ENCODE measurements around the gene KCNJ5. TPM values are rescaled to one million over a fixed set of nuclear protein-coding genes. Genes with fewer than 3 reads are reported as not detected.

KCNJ5 gene
- total RNA-seq, 2 experiments from 2014 or later, result not detected

DNA sequence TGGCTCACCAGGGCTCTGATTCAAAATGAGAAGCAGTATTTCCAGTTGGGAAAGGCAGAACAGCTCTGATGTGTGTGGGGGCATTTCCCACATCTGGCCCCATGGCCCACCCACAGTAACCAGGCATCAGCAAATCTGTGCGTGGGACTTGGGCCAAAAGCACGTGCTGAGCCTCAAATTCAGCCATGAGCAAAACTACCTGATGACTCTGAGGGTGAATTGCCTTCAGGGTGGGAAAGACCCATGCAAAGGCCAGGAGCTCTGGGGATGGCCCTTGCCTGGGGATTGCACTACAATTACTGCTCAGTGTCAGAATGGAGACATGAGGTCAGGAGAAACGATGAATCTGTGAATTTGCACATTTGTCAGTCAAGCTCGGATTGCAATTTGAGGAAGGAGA, 30.6 kb downstream of the KCNJ5 start:
- ChIA-PET POLR2A (no interaction called here), CTCF (interaction anchor here (1.0 kb wide), 1 partner anchor 37 kb away, joined by 5 read pairs; no protein-coding TSS in a partner anchor)
- no peaks in the 10 kb centered on the region for H3K9me3 Mint-ChIP-seq
- DNase-seq (peak; percentile 7), ATAC-seq (peak; percentile 30)
- peaks cover 4% of the 10 kb centered on the region for H3K4me1 Mint-ChIP-seq (ENCODE audit: low read depth)
- H3K4me3 Mint-ChIP-seq, result no peak overlapping the region
- intact Hi-C loops (cut with micrococcal nuclease), result no loop called here
- no peak for TF ChIP-seq CTCF (IDR thresholded peaks at IDR 0.05)
- no peak overlapping the region for H3K27ac Mint-ChIP-seq
- H3K36me3 Mint-ChIP-seq (ENCODE audit: low read depth), result no peaks in the 10 kb centered on the region
- H3K27me3 Mint-ChIP-seq, result peaks cover 2% of the 10 kb centered on the region

GRCh38 chr11:128924104-128924503, 32.9 kb downstream of the KCNJ5 start:
- Mint-ChIP-seq H3K36me3 (ENCODE audit: low read depth) (no peaks in the 10 kb centered on the region), H3K9me3 (no peaks in the 10 kb centered on the region), H3K4me1 (ENCODE audit: low read depth) (peaks cover 9% of the 10 kb centered on the region), H3K27ac (no peak overlapping the region), H3K4me3 (no peak overlapping the region), H3K27me3 (peaks cover 2% of the 10 kb centered on the region)
- ATAC-seq (no peak), DNase-seq (no peak)
- no peak for TF ChIP-seq CTCF (IDR thresholded peaks at IDR 0.05)
- intact Hi-C loops (cut with micrococcal nuclease), result no loop called here
- ChIA-PET POLR2A (no interaction called here), CTCF (interaction anchor here (1.4 to 2.5 kb wide), 2 partner anchors 18 to 39 kb away, joined by 6 to 15 read pairs; no protein-coding TSS in a partner anchor)

- intact Hi-C loops (cut with micrococcal nuclease), result no loop called here
- Mint-ChIP-seq H3K4me3 (no peak overlapping the region), H3K27ac (no peak overlapping the region), H3K9me3 (no peaks in the 10 kb centered on the region), H3K27me3 (peaks cover 2% of the 10 kb centered on the region), H3K36me3 (ENCODE audit: low read depth) (no peaks in the 10 kb centered on the region), H3K4me1 (ENCODE audit: low read depth) (peaks cover 11% of the 10 kb centered on the region)
- DNase-seq (no peak), ATAC-seq (no peak)
- POLR2A ChIA-PET, result no interaction called here
- CTCF ChIA-PET, result interaction anchor here (1.0 to 2.5 kb wide), 3 partner anchors 14 to 40 kb away, joined by 3 to 15 read pairs (median 6); no protein-coding TSS in a partner anchor
- TF ChIP-seq CTCF (IDR thresholded peaks at IDR 0.05), result no peak
Measured at GRCh38 chr11:128924510-128925249, 33.5 kb downstream of the KCNJ5 start.

DNA sequence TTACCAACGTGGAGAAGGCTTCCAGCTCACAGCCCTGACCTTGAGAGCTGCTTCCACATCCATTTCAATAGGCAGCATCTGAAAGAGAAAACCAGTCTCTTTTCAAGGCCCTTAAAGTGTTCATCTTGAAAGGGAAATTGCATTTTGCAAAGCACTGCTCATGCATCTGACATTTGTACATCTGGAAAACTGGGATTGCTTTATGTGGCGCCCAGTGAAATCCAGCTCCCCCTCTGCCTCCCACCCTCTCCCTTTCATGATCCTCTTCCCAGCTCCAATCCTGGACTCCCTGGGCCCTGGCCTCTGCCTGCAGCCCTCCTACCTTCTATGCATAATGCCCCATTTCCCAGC, 34.1 kb downstream of the KCNJ5 start:
- ATAC-seq (no peak), DNase-seq (no peak)
- Mint-ChIP-seq H3K36me3 (ENCODE audit: low read depth) (no peaks in the 10 kb centered on the region), H3K4me3 (no peak overlapping the region), H3K27me3 (peaks cover 2% of the 10 kb centered on the region), H3K9me3 (no peaks in the 10 kb centered on the region), H3K4me1 (ENCODE audit: low read depth) (peaks cover 11% of the 10 kb centered on the region), H3K27ac (no peak overlapping the region)
- ChIA-PET POLR2A (no interaction called here), CTCF (interaction anchor here (1.0 to 2.5 kb wide), 4 partner anchors 14 to 40 kb away, joined by 3 to 15 read pairs (median 4); no protein-coding TSS in a partner anchor)
- no peak for TF ChIP-seq CTCF (IDR thresholded peaks at IDR 0.05)
- intact Hi-C loops (cut with micrococcal nuclease), result no loop called here

DNA sequence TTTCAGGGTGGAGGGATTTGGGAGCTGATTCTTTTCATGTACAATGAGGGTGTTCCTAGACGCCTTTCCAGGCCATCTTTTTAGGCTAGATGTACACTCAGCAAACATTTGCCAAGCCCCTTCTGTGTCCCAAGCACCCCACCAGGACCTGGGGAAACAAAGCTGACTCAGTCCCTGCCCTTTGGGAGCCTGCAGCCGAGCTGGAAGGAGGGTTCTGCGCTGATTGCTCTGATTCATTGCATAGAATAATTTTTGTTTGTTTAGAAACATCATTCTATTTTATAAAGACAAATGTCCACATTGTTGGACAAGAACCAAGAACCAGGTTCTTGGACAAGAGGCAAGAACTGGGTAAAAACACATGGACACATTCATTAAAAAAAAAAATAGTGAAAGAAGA, 34.8 kb downstream of the KCNJ5 start:
- no peak for ATAC-seq
- intact Hi-C loops (cut with micrococcal nuclease), result no loop called here

More for the DNA sequence above, 34.8 kb downstream of the KCNJ5 start:
- Mint-ChIP-seq H3K4me3 (no peak overlapping the region), H3K4me1 (ENCODE audit: low read depth) (peaks cover 11% of the 10 kb centered on the region), H3K9me3 (no peaks in the 10 kb centered on the region), H3K27ac (no peak overlapping the region), H3K36me3 (ENCODE audit: low read depth) (no peaks in the 10 kb centered on the region), H3K27me3 (peaks cover 2% of the 10 kb centered on the region)
- no peak for DNase-seq
- TF ChIP-seq CTCF (IDR thresholded peaks at IDR 0.05), result no peak
- CTCF ChIA-PET, result interaction anchor here (1.0 to 2.5 kb wide), 3 partner anchors 13 to 41 kb away, joined by 3 to 15 read pairs (median 3); no protein-coding TSS in a partner anchor
- POLR2A ChIA-PET, result no interaction called here

All from activated CD8-positive, alpha-beta T cell treated with anti-CD3 and anti-CD28 coated beads for 36 hours (primary cell).